H1 (cell line): ENCODE data around the gene CORT. TPM values are rescaled to one million over a fixed set of nuclear protein-coding genes. Genes with fewer than 3 reads are reported as not detected.

Experiments used
- ASH2L ChIP-seq: fragments of 200-600, 300-600 bp; sonication (generic); IDR thresholded peaks from one replicate; pipeline ENCODE4 v1.7.1; 2017; ENCODE audit warnings: low read length
- CHD1 ChIP-seq: IDR thresholded peaks from 2 replicates; pipeline ENCODE4 v1.6.1; 2012; ENCODE audit warnings: low read depth, low read length, improper control_type of control experiment
- CREB1 ChIP-seq: IDR thresholded peaks from 2 replicates; pipeline ENCODE4 v1.6.1; 2012; ENCODE audit warnings: inconsistent platforms
- RFX5 ChIP-seq: IDR thresholded peaks from 2 replicates; pipeline ENCODE4 v1.6.1; 2011; ENCODE audit warnings: low read depth, low read length, improper control_type of control experiment, borderline replicate concordance
- SIN3A ChIP-seq, 2 experiments: IDR thresholded peaks in 1 of 2; conservative IDR thresholded peaks in 1 of 2; 2 replicates each; pipeline ENCODE4 v1.6.1; 2011 to 2012; ENCODE audit warnings: low read length in 2 of 2, improper control_type of control experiment in 1 of 2, low read depth in 1 of 2, mild to moderate bottlenecking in 1 of 2
- polyA plus RNA-seq, 7 experiments: library from polyadenylated mRNA; depleted of rRNA in 3 of 7; stranded (reverse) in 5 of 7; unstranded in 2 of 7; fragments of >200 nt in 5 of 7; fragments of 200-250 nt in 2 of 7; gene quantifications; 1 replicate in 5 of 7; 2 replicates in 1 of 7; 4 replicates in 1 of 7; pipeline versions ENCODE4 v1.2.1 to v1.2.3, GENCODE V29; 2011 to 2013; ENCODE audit warnings: missing spikeins in 2 of 7, mixed read lengths in 2 of 7
- total RNA-seq: library from RNA; stranded (reverse); fragmentation: NEBNext Ultra II Directional; extraction: Animal tissue kit (Norgen Biotek cat#: 25700); gene quantifications from 2 replicates; pipeline ENCODE4 v1.2.1, GENCODE V29; 2021

CORT gene
- total and polyA plus RNA-seq, 2 of the 8 experiments (the other 6 are each of a cell fraction or from before 2014, with no cell fraction given): 0.15 to 0.30 TPM

- TF ChIP-seq RFX5: no peak
- TF ChIP-seq CHD1: no peak
- TF ChIP-seq SIN3A (conservative IDR thresholded peaks at IDR 0.05 in 1 of 2, IDR thresholded peaks at IDR 0.05 in 1 of 2; ENCODE audit: low read depth in 1 of 2, low read length in 2 of 2): no peak
- no peak for TF ChIP-seq CREB1
- TF ChIP-seq ASH2L: no peak
- TF ChIP-seq, all 59 proteins: peak for 0
Measured at GRCh38 chr1:10490286-10490970, 40.6 kb downstream of the CORT start (continued).
